Epithelial cell of proximal tubule (primary cell): Measurements from ENCODE around the gene SOX8. TPM values are rescaled to one million over a fixed set of nuclear protein-coding genes. Genes with fewer than 3 reads are reported as not detected.

Source experiments
- DNase-seq: peaks from one replicate; pipeline ENCODE4 v3.0.0-alpha.2; 2011; ENCODE audit warnings: low read depth
- H3K4me3 ChIP-seq: 2 replicates; pipeline ENCODE4 v1.5.1; 2011; ENCODE audit warnings: low read depth, mild to moderate bottlenecking, low read length
- CTCF ChIP-seq: conservative IDR thresholded peaks from 2 replicates; pipeline ENCODE4 v1.5.1; 2012; ENCODE audit warnings: low read depth, mild to moderate bottlenecking, low read length
- total RNA-seq: library from RNA; depleted of rRNA; stranded (reverse); fragments of >200 nt; gene quantifications from 2 replicates; pipeline ENCODE4 v1.2.3, GENCODE V29; 2015

Gene SOX8
- total RNA-seq, 1 donor from 2014 or later = not detected

GRCh38 chr16:1011316-1012082 is 29.9 kb downstream of the SOX8 start:
- no peak overlapping the region for H3K4me3 ChIP-seq
- no peak for TF ChIP-seq CTCF
- DNase-seq = no peak

GRCh38 chr16:1012135-1012534 is 30.6 kb downstream of the SOX8 start:
- H3K4me3 ChIP-seq = no peak overlapping the region
- TF ChIP-seq CTCF = no peak
- DNase-seq = no peak

GRCh38 chr16:1012722-1013592 is 31.4 kb downstream of the SOX8 start:
- H3K4me3 ChIP-seq = no peak overlapping the region
- DNase-seq = no peak
- TF ChIP-seq CTCF = no peak

- no peak for TF ChIP-seq CTCF
- DNase-seq = no peak
- H3K4me3 ChIP-seq = no peak overlapping the region
These were observed 32.0 kb downstream of the SOX8 start for GRCh38 chr16:1013593-1013900.

GRCh38 chr16:1014221-1014620 is 32.7 kb downstream of the SOX8 start:
- no peak overlapping the region for H3K4me3 ChIP-seq
- DNase-seq = no peak
- no peak for TF ChIP-seq CTCF

GRCh38 chr16:1014771-1015495 is 33.4 kb downstream of the SOX8 start:
- DNase-seq = no peak
- H3K4me3 ChIP-seq = no peak overlapping the region
- TF ChIP-seq CTCF = no peak
